ENCODE data around the gene SUGT1.

- TF ChIP-seq CTCF (IDR thresholded peaks at IDR 0.05) (no peak), EZH2 (IDR thresholded peaks at IDR 0.05; ENCODE audit: borderline replicate concordance, insufficient read depth, low read depth, low read length, poor library complexity, severe bottlenecking) (no peak)
These were observed 18.1 kb downstream of the SUGT1 start for GRCh38 chr13:52670726-52671125.
